ENCODE measurements around the gene KCNMB4.

DNA sequence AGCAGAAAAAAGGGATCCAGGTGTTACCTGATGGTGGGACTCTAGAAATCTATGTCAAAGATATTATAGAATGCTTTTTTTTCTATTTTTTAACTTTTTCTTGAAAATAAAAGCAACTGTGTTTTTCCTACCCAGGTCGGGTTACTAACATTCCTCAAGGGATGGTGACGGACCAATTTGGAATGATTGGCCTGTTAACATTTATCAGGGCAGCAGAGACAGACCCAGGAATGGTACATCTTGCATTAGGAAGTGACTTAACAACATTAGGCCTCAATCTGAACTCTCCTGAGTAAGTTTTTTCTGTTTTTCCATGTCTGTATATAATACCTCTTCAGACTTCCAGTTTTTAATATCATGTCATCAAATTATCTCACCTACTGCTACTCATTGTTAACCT lies 27.6 kb upstream of the KCNMB4 start:
- TF ChIP-seq, protein P1, sequence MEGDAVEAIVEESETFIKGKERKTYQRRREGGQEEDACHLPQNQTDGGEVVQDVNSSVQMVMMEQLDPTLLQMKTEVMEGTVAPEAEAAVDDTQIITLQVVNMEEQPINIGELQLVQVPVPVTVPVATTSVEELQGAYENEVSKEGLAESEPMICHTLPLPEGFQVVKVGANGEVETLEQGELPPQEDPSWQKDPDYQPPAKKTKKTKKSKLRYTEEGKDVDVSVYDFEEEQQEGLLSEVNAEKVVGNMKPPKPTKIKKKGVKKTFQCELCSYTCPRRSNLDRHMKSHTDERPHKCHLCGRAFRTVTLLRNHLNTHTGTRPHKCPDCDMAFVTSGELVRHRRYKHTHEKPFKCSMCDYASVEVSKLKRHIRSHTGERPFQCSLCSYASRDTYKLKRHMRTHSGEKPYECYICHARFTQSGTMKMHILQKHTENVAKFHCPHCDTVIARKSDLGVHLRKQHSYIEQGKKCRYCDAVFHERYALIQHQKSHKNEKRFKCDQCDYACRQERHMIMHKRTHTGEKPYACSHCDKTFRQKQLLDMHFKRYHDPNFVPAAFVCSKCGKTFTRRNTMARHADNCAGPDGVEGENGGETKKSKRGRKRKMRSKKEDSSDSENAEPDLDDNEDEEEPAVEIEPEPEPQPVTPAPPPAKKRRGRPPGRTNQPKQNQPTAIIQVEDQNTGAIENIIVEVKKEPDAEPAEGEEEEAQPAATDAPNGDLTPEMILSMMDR (IDR thresholded peaks at IDR 0.05) = no peak
- TF ChIP-seq POLR2A (IDR thresholded peaks at IDR 0.05) = no peak
